PC-3 (cell line): ENCODE results near the gene TNFRSF17.

Experiments used
- EZH2phosphoT487 ChIP-seq: fragments of 300-600 bp; sonication (generic); IDR thresholded peaks from 2 replicates; pipeline ENCODE4 v1.6.1; 2018; ENCODE audit warnings: mild to moderate bottlenecking, antibody characterized with exemption, low read length, borderline replicate concordance
- TF ChIP-seq, protein P1 (sequence below): fragments of 300-600 bp; sonication (generic); conservative IDR thresholded peaks from 2 replicates; pipeline ENCODE4 v1.5.1; 2017; ENCODE audit warnings: antibody characterized with exemption, low read depth, mild to moderate bottlenecking, low read length

DNA sequence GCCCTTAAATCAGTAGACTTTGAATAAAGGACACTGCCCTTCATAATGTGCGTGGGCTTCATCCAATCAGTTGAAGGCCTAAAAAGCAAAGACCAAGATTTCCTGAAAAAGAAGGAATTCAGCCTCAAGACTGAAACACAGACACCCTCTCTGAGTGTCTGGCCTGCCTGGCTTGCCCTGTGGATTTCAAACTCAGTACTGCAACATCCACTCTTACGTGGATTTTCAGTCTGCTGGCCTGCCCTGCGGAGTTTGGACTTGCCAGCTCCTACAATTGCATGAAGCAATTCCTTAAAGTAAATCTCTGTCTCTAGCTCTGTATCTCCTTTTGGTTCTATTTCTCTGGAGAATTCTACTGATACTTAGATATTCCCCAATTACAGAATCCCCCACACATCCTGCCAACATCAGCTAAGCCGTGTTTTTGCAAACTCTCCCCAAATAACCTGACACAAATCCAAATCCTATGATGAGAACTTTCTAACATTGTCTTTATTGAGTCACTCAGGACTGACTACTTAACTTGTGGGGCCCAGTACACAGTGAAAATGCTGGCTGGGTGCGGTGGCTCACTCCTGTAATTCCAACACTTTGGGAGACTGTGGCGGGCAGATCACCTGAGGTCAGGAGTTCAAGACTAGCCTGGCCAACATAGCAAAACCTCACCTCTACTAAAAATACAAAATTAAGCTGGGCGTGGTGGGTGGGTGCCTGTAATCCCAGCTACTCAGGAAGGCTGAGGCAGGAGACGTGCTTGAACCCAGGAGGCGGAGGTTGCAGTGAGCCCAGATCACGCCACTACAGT is 7.2 kb upstream of the TNFRSF17 start:
- no peak for TF ChIP-seq EZH2phosphoT487
- TF ChIP-seq, protein P1, sequence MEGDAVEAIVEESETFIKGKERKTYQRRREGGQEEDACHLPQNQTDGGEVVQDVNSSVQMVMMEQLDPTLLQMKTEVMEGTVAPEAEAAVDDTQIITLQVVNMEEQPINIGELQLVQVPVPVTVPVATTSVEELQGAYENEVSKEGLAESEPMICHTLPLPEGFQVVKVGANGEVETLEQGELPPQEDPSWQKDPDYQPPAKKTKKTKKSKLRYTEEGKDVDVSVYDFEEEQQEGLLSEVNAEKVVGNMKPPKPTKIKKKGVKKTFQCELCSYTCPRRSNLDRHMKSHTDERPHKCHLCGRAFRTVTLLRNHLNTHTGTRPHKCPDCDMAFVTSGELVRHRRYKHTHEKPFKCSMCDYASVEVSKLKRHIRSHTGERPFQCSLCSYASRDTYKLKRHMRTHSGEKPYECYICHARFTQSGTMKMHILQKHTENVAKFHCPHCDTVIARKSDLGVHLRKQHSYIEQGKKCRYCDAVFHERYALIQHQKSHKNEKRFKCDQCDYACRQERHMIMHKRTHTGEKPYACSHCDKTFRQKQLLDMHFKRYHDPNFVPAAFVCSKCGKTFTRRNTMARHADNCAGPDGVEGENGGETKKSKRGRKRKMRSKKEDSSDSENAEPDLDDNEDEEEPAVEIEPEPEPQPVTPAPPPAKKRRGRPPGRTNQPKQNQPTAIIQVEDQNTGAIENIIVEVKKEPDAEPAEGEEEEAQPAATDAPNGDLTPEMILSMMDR = no peak
